H9 (cell line): ENCODE results near the gene SUPT3H. TPM values are rescaled to one million over a fixed set of nuclear protein-coding genes. Genes with fewer than 3 reads are reported as not detected.

Experiments
- DNase-seq: peaks from one replicate; pipeline ENCODE4 v3.0.0-alpha.2; 2017
- H2AFZ ChIP-seq: one replicate; pipeline ENCODE4 v1.6.1; 2013; ENCODE audit warnings: mild to moderate bottlenecking, low read length, control low read depth, moderate library complexity
- H2AK5ac ChIP-seq: 2 replicates; pipeline ENCODE4 v1.6.1; 2013; ENCODE audit warnings: low read length, control low read depth, mixed read lengths; ENCODE audit not compliant: insufficient read length
- H2BK120ac ChIP-seq: one replicate; pipeline ENCODE4 v1.6.1; 2013; ENCODE audit warnings: low read depth, mild to moderate bottlenecking, low read length, control low read depth, inconsistent platforms; ENCODE audit not compliant: poor library complexity, severe bottlenecking
- H2BK12ac ChIP-seq: 2 replicates; pipeline ENCODE4 v1.6.1; 2013; ENCODE audit warnings: low read length, control low read depth, mixed read lengths, low read depth; ENCODE audit not compliant: insufficient read length
- H2BK15ac ChIP-seq: 2 replicates; pipeline ENCODE4 v1.6.1; 2013; ENCODE audit warnings: low read depth, low read length, control low read depth
- H2BK20ac ChIP-seq: one replicate; pipeline ENCODE4 v1.6.1; 2013; ENCODE audit warnings: low read depth, mild to moderate bottlenecking, low read length, control low read depth, inconsistent platforms; ENCODE audit not compliant: poor library complexity, severe bottlenecking
- H2BK5ac ChIP-seq: 2 replicates; pipeline ENCODE4 v1.6.1; 2013; ENCODE audit warnings: low read length, control low read depth, mixed read lengths; ENCODE audit not compliant: insufficient read length
- H3K14ac ChIP-seq: 2 replicates; pipeline ENCODE4 v1.6.1; 2013; ENCODE audit warnings: low read length, control low read depth; ENCODE audit not compliant: insufficient read depth
- H3K18ac ChIP-seq: 2 replicates; pipeline ENCODE4 v1.6.1; 2013; ENCODE audit warnings: low read depth, mild to moderate bottlenecking, mixed read lengths, low read length, control low read depth; ENCODE audit not compliant: insufficient read length
- H3K23ac ChIP-seq: 2 replicates; pipeline ENCODE4 v1.6.1; 2013; ENCODE audit warnings: low read length, control low read depth, mixed read lengths, low read depth; ENCODE audit not compliant: insufficient read length
- H3K23me2 ChIP-seq: 2 replicates; pipeline ENCODE4 v1.6.1; 2013; ENCODE audit warnings: low read depth, mild to moderate bottlenecking, mixed read lengths, low read length, control low read depth; ENCODE audit not compliant: insufficient read length, poor library complexity, severe bottlenecking
- H3K27ac ChIP-seq: 2 replicates; pipeline ENCODE4 v1.5.1; 2013; ENCODE audit warnings: low read length, control low read depth, mixed read lengths, low read depth; ENCODE audit not compliant: insufficient read length
- H3K27me3 ChIP-seq: 2 replicates; pipeline ENCODE4 v1.6.1; 2013; ENCODE audit warnings: low read length, control low read depth, inconsistent platforms; ENCODE audit not compliant: insufficient read depth
- H3K4ac ChIP-seq: 2 replicates; pipeline ENCODE4 v1.6.1; 2013; ENCODE audit warnings: low read depth, mild to moderate bottlenecking, control low read depth, inconsistent platforms, low read length, moderate library complexity
- H3K4me1 ChIP-seq: 2 replicates; pipeline ENCODE4 v1.6.1; 2013; ENCODE audit warnings: low read length, control low read depth, inconsistent platforms; ENCODE audit not compliant: insufficient read depth
- H3K4me2 ChIP-seq: 2 replicates; pipeline ENCODE4 v1.6.1; 2013; ENCODE audit warnings: low read length, control low read depth, mixed read lengths; ENCODE audit not compliant: insufficient read length, insufficient read depth
- H3K56ac ChIP-seq: 2 replicates; pipeline ENCODE4 v1.6.1; 2013; ENCODE audit warnings: low read depth, mild to moderate bottlenecking, mixed read lengths, low read length, control low read depth; ENCODE audit not compliant: insufficient read length
- H3K79me1 ChIP-seq: 2 replicates; pipeline ENCODE4 v1.6.1; 2013; ENCODE audit warnings: low read depth, mild to moderate bottlenecking, moderate library complexity, low read length, control low read depth, inconsistent platforms; ENCODE audit not compliant: insufficient read depth, poor library complexity, severe bottlenecking
- H3K79me2 ChIP-seq: 2 replicates; pipeline ENCODE4 v1.6.1; 2013; ENCODE audit warnings: low read length, control low read depth, inconsistent platforms; ENCODE audit not compliant: insufficient read depth
- H3K9ac ChIP-seq: 2 replicates; pipeline ENCODE4 v1.6.1; 2013; ENCODE audit warnings: low read length, control low read depth, mixed read lengths; ENCODE audit not compliant: insufficient read length; ENCODE audit errors: extremely low read depth
- H3K9me3 ChIP-seq: one replicate; pipeline ENCODE4 v1.6.1; 2013; ENCODE audit warnings: low read depth, low read length, inconsistent platforms; ENCODE audit not compliant: control insufficient read depth
- H3T11ph ChIP-seq: one replicate; pipeline ENCODE4 v1.6.1; 2013; ENCODE audit warnings: mild to moderate bottlenecking, low read length, control low read depth, inconsistent platforms
- H4K20me1 ChIP-seq: one replicate; pipeline ENCODE4 v1.6.1; 2013; ENCODE audit not compliant: control insufficient read depth, insufficient read length, insufficient read depth
- H4K5ac ChIP-seq: 2 replicates; pipeline ENCODE4 v1.6.1; 2013; ENCODE audit warnings: low read depth, mild to moderate bottlenecking, mixed read lengths, low read length, control low read depth; ENCODE audit not compliant: insufficient read length
- H4K8ac ChIP-seq: replicated peaks from 2 replicates; pipeline ENCODE4 v1.6.1; 2013; ENCODE audit warnings: low read length, control low read depth, mixed read lengths, low read depth; ENCODE audit not compliant: insufficient read length
- H4K91ac ChIP-seq: 2 replicates; pipeline ENCODE4 v1.6.1; 2013; ENCODE audit warnings: low read depth, mild to moderate bottlenecking, moderate library complexity, mixed read lengths, low read length, control low read depth; ENCODE audit not compliant: insufficient read length
- H3K27ac Mint-ChIP-seq, 3 experiments: 2 replicates in 2 of 3; 3 replicates in 1 of 3; pipeline ENCODE4 v1.8.0; 2020 to 2021; ENCODE audit warnings: mixed read lengths in 3 of 3, mild to moderate bottlenecking in 1 of 3, moderate library complexity in 1 of 3
- H3K27me3 Mint-ChIP-seq: 2 replicates; pipeline ENCODE4 v1.8.0; 2021; ENCODE audit warnings: low read depth, mild to moderate bottlenecking, moderate library complexity, mixed read lengths
- H3K36me3 Mint-ChIP-seq, 3 experiments: 2 replicates in 2 of 3; 3 replicates in 1 of 3; pipeline ENCODE4 v1.8.0; 2020 to 2021; ENCODE audit warnings: low read depth in 3 of 3, mixed read lengths in 3 of 3; ENCODE audit not compliant: insufficient read depth in 1 of 3
- H3K4me1 Mint-ChIP-seq, 2 experiments: 2 replicates each; pipeline ENCODE4 v1.8.0; 2020; ENCODE audit warnings: mixed read lengths in 2 of 2
- H3K4me3 Mint-ChIP-seq, 2 experiments: 2 replicates in 1 of 2; 3 replicates in 1 of 2; pipeline ENCODE4 v1.8.0; 2020 to 2021; ENCODE audit warnings: mild to moderate bottlenecking in 2 of 2, mixed read lengths in 2 of 2, moderate library complexity in 1 of 2
- H3K9me3 Mint-ChIP-seq, 2 experiments: 2 replicates in 1 of 2; 3 replicates in 1 of 2; pipeline ENCODE4 v1.8.0; 2020; ENCODE audit warnings: mild to moderate bottlenecking in 2 of 2, mixed read lengths in 2 of 2, moderate library complexity in 1 of 2
- WGBS: extraction: QIAGEN DNeasy Blood & Tissue Kit; methylation state at CpG from one replicate; pipeline ENCODE4 v1.1.7; 2013; ENCODE audit warnings: missing lambda C conversion rate, low lambda C conversion rate, mixed read lengths; ENCODE audit not compliant: insufficient read length; ENCODE audit errors: extremely low coverage; 5-methylcytosine and 5-hydroxymethylcytosine counted together
- total RNA-seq: library from RNA; stranded (reverse); gene quantifications from 2 replicates; pipeline ENCODE4 v1.2.1, GENCODE V29; 2021
- TF ChIP-seq, protein P1 (sequence below): fragments of 200-600 bp; sonication (generic); conservative IDR thresholded peaks from 3 replicates; pipeline ENCODE4 v1.8.0; 2021; ENCODE audit warnings: antibody characterized with exemption, mild to moderate bottlenecking

SUPT3H gene
- total RNA-seq, 1 experiment from 2014 or later = 22.5 TPM

- H3K23ac ChIP-seq = no peak overlapping the region
- H3K27ac Mint-ChIP-seq = no peak overlapping the region
Measured at GRCh38 chr6:44843734-44844133, 534.0 kb downstream of the SUPT3H start.

More at GRCh38 chr6:44843734-44844133, 534.0 kb downstream of the SUPT3H start:
- Histone ChIP-seq H3K23me2 (no peaks in the 10 kb centered on the region), H4K91ac (no peak overlapping the region), H2BK20ac (no peak overlapping the region), H4K20me1 (no peaks in the 10 kb centered on the region), H3K79me2 (no peaks in the 10 kb centered on the region), H4K8ac (no peak overlapping the region), H3K27ac (no peak overlapping the region), H3K56ac (no peak overlapping the region), H3K18ac (no peak overlapping the region), H2AFZ (no peak overlapping the region), H3K4ac (no peak overlapping the region), H2BK15ac (no peak overlapping the region), H3K9ac (no peak overlapping the region), H3K14ac (no peak overlapping the region), H3K4me1 (no peaks in the 10 kb centered on the region), H3K9me3 (no peaks in the 10 kb centered on the region), H4K5ac (no peak overlapping the region), H2BK120ac (no peak overlapping the region), H2BK5ac (no peak overlapping the region), H3K4me2 (no peak overlapping the region), H2AK5ac (no peak overlapping the region), H3T11ph (no peak overlapping the region), H2BK12ac (no peak overlapping the region), H3K79me1 (no peaks in the 10 kb centered on the region), H3K27me3 (no peaks in the 10 kb centered on the region)
- no peaks in the 10 kb centered on the region for H3K36me3 Mint-ChIP-seq
- no CpG with 5 or more reads among the region's 3 CpGs for WGBS
- no peaks in the 10 kb centered on the region; a peak in 1 of 5 replicates for H3K9me3 Mint-ChIP-seq
- no peaks in the 10 kb centered on the region for H3K27me3 Mint-ChIP-seq
- H3K4me1 Mint-ChIP-seq = peaks cover 0 to 3% of the 10 kb centered on the region in 2 experiments; a peak in 1 of 4 replicates
- no peak for DNase-seq
- no peak overlapping the region for H3K4me3 Mint-ChIP-seq
- TF ChIP-seq, protein P1, sequence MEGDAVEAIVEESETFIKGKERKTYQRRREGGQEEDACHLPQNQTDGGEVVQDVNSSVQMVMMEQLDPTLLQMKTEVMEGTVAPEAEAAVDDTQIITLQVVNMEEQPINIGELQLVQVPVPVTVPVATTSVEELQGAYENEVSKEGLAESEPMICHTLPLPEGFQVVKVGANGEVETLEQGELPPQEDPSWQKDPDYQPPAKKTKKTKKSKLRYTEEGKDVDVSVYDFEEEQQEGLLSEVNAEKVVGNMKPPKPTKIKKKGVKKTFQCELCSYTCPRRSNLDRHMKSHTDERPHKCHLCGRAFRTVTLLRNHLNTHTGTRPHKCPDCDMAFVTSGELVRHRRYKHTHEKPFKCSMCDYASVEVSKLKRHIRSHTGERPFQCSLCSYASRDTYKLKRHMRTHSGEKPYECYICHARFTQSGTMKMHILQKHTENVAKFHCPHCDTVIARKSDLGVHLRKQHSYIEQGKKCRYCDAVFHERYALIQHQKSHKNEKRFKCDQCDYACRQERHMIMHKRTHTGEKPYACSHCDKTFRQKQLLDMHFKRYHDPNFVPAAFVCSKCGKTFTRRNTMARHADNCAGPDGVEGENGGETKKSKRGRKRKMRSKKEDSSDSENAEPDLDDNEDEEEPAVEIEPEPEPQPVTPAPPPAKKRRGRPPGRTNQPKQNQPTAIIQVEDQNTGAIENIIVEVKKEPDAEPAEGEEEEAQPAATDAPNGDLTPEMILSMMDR = no peak
